GM10266 (cell line): Measurements from ENCODE around the gene GGN.
A peak's percentile ranks its signal among the peaks of the same experiment; 100 is the strongest.

Experiments
- DNase-seq: peaks from one replicate; pipeline ENCODE4 v3.0.0; 2012; ENCODE audit errors: extremely low spot score
- TF ChIP-seq, protein P1 (sequence below): IDR thresholded peaks from 2 replicates; pipeline ENCODE4 v1.5.1; 2012; ENCODE audit warnings: mild to moderate bottlenecking, low read depth; ENCODE audit not compliant: control insufficient read depth, insufficient read depth; ENCODE audit errors: missing control alignments

Gene GGN

DNA sequence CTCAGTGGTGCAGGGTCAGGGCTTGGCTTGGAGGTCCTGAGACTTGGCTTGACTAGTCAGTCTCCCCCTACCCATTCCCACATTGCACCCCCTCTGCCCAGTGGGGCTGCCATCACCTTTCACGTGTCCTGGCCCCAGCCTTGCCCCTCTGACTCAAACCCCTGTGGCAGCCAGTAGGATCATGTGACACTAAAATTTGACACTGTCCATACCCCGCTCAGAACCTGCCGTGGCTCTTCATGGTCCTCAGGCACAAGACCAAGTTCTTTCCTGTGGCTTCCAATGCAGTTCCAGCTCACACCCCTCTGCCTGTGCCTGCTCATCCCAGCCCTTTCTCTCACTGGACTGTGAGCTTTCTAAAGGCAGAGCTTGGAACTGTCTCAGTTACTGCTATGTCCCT, 11.3 kb downstream of the GGN start:
- TF ChIP-seq, protein P1, sequence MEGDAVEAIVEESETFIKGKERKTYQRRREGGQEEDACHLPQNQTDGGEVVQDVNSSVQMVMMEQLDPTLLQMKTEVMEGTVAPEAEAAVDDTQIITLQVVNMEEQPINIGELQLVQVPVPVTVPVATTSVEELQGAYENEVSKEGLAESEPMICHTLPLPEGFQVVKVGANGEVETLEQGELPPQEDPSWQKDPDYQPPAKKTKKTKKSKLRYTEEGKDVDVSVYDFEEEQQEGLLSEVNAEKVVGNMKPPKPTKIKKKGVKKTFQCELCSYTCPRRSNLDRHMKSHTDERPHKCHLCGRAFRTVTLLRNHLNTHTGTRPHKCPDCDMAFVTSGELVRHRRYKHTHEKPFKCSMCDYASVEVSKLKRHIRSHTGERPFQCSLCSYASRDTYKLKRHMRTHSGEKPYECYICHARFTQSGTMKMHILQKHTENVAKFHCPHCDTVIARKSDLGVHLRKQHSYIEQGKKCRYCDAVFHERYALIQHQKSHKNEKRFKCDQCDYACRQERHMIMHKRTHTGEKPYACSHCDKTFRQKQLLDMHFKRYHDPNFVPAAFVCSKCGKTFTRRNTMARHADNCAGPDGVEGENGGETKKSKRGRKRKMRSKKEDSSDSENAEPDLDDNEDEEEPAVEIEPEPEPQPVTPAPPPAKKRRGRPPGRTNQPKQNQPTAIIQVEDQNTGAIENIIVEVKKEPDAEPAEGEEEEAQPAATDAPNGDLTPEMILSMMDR, result no peak
- DNase-seq, result no peak

DNA sequence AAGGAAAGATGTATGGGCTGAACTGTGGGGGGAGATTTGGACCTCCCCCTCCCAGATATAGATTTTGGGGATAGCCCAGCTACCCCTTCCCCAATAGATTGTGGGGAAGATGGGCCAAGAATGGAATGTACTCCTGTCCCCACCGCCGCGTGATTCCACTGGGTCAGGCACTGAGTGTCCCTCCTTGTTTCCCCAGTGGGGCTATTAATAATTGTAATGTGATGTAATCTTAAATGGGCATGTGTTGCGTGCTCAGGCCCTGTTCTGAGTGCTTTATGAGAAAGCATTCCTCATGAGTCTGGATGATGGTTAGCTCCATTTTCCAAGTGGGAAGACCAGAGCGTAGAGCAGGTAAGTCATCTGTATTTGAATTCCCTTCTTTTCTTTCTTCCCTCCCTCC, 12.1 kb downstream of the GGN start:
- no peak for DNase-seq
- TF ChIP-seq, protein P1, result no peak

GRCh38 chr19:38375098-38375493, 12.7 kb downstream of the GGN start:
- no peak for DNase-seq
- TF ChIP-seq, protein P1, result no peak

DNA sequence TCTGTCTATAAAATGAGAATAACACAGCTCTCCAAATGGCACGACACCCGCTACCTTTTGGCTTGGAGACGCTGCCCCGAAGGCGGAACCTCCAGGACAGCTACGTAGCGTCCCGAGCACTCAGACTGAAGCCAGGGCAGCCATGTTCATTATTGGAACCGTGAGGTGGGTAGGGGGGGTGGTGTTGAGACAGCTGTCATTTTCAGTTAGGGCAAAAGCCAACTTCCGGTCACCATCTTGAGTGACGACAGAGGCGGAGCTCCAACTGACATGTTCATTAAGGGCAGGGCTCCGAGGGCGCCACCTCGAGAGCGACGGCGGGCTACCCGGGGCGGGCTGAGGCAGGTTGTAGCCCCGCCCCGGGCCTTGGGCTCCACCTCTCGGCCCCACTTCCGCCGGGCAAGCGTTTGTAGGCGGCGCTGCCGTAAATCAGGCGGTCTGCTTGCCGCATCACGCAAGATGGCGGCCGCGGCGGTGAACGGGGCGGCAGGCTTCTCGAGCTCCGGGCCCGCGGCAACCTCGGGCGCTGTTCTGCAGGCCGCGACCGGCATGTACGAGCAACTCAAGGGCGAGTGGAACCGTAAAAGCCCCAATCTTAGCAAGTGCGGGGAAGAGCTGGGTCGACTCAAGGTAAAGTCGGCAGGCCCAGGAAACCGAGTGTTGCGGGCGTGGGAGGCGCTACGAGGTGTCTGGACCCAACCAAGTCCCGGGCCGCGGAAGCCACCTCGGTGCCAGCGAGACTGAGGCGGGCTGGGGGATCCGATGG, 13.3 kb downstream of the GGN start, which contains the start of gene PSMD8:
Gene PSMD8 (plus strand): TSS at position 240 of the 766 bp plus-strand sequence. CDS start 31 bp downstream, at position 271.
- DNase-seq, result peak; percentile 99
- TF ChIP-seq, protein P1, result peak; percentile 34

DNA sequence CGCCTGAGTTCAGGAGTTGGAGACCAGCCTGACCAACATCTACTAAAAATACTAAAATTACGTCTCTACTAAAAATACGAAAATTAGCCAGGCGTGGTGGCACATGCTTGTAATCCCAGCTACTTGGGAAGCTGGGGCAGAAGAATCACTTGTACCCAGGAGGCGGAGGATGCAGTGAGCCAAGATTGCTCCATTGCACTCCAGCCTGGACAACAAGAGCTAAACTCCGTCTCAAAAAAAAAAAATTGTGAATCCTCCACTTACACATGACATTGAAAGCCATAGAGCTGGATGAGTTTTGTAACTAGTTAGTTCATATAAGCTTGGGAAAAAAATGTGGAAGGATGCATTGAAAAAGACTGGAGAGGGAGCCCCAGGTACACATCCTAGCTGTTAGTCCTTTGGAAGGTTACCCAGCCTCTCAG, 13.9 kb downstream of the GGN start:
- no peak for DNase-seq
- TF ChIP-seq, protein P1, result no peak

GRCh38 chr19:38371081-38371480, 16.8 kb downstream of the GGN start:
- DNase-seq, result no peak
- TF ChIP-seq, protein P1, result no peak

DNA sequence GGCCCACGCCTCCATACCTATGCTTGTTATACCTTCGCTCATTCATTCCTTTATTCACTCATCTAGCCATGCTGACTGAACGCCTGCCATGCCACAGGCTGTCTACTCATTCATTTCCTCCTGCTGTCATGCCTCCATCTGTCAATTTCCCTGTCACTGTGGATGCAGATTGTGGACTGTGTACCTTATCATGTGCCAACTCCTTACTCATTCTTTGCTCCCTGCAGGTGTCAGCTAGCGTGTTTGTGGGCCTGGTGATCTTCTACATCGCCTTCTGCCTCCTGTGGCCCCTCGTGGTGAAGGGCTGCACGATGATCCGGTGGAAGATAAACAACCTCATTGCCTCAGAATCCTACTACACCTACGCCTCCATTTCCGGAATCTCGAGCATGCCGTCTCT, 17.5 kb downstream of the GGN start:
- DNase-seq, result no peak
- TF ChIP-seq, protein P1, result no peak
